Endothelial cell of umbilical vein (primary cell): Measurements from ENCODE around the gene ANKRD63. TPM values are rescaled to one million over a fixed set of nuclear protein-coding genes. Genes with fewer than 3 reads are reported as not detected.

ENCODE experiments used
- BruUV-seq: library from RNA; stranded (reverse); fragments of 400-500 nt; replicated peaks from 2 replicates; lab custom pipeline; 2021; lab: Mats Ljungman, UMichigan
- CTCF ChIA-PET: fragments of 300-600, 350-600 bp; sonication (Branson Sonifier 250); formaldehyde crosslinking; loops from one replicate; lab custom pipeline; 2021; ENCODE audit warnings: antibody characterized with exemption, inconsistent platforms; lab: Charles Lee
- POLR2A ChIA-PET: fragments of 300-600, 350-600 bp; sonication (Branson Sonifier 250); formaldehyde crosslinking; loops from one replicate; lab custom pipeline; 2021; ENCODE audit warnings: antibody characterized with exemption, inconsistent platforms; lab: Charles Lee
- DNase-seq: peaks from one replicate; pipeline ENCODE4 v3.0.0-alpha.2; 2011; ENCODE audit warnings: low read depth, low spot score
- FAIRE-seq: peaks from 2 replicates; lab custom pipeline; 2011; peaks lifted over from hg19 to GRCh38; lab: Jason Lieb, UNC
- H2AFZ ChIP-seq: 2 replicates; pipeline ENCODE4 v1.6.0; 2012; ENCODE audit warnings: low read depth, low read length, control low read depth, inconsistent platforms
- H3K27ac ChIP-seq: 2 replicates; pipeline ENCODE4 v1.5.1; 2011; ENCODE audit warnings: low read depth, mild to moderate bottlenecking, control low read depth, low read length, moderate library complexity; ENCODE audit not compliant: insufficient read depth
- H3K27me3 ChIP-seq, 2 experiments: 2 replicates each; pipeline versions ENCODE4 v1.6.0 to v1.6.1; 2011; ENCODE audit warnings: low read length in 2 of 2, mixed read lengths in 1 of 2; ENCODE audit not compliant: control insufficient read depth in 2 of 2, insufficient read depth in 2 of 2
- H3K36me3 ChIP-seq, 2 experiments: 2 replicates in 1 of 2; 3 replicates in 1 of 2; pipeline ENCODE4 v1.5.1; 2011; ENCODE audit warnings: low read length in 2 of 2, mild to moderate bottlenecking in 1 of 2, moderate library complexity in 1 of 2; ENCODE audit not compliant: control insufficient read depth in 2 of 2, insufficient read depth in 2 of 2; ENCODE audit errors: extremely low read depth in 1 of 2
- H3K4me1 ChIP-seq: 3 replicates; pipeline ENCODE4 v1.5.1; 2011; ENCODE audit warnings: mild to moderate bottlenecking, low read length; ENCODE audit not compliant: control insufficient read depth, insufficient read depth; ENCODE audit errors: extremely low read depth
- H3K4me2 ChIP-seq: 2 replicates; pipeline ENCODE4 v1.6.1; 2011; ENCODE audit warnings: low read length, control low read depth, mixed read lengths; ENCODE audit not compliant: insufficient read depth
- H3K4me3 ChIP-seq, 3 experiments: fragments of 200-600 bp in 1 of 3; sonication (generic), shearing (Covaris generic) in 1 of 3; replicated peaks in 1 of 3; 2 replicates each; pipeline ENCODE4 v1.5.1; 2011 to 2016; ENCODE audit warnings: control low read depth in 3 of 3, low read length in 3 of 3, mild to moderate bottlenecking in 2 of 3, inconsistent platforms in 1 of 3, low read depth in 1 of 3, moderate library complexity in 1 of 3; ENCODE audit not compliant: insufficient read depth in 1 of 3
- H3K79me2 ChIP-seq: 2 replicates; pipeline ENCODE4 v1.6.0; 2012; ENCODE audit warnings: low read length, inconsistent platforms; ENCODE audit not compliant: control insufficient read depth, insufficient read depth
- H3K9ac ChIP-seq: replicated peaks from 2 replicates; pipeline ENCODE3; 2011; ENCODE audit warnings: low read length, control low read depth; ENCODE audit not compliant: insufficient read depth; ENCODE audit errors: extremely low read depth
- H3K9me1 ChIP-seq: replicated peaks from 3 replicates; pipeline ENCODE4 v1.6.0; 2011; ENCODE audit warnings: mild to moderate bottlenecking, low read length; ENCODE audit not compliant: control insufficient read depth, insufficient read depth; ENCODE audit errors: extremely low read depth
- H3K9me3 ChIP-seq: replicated peaks from 2 replicates; pipeline ENCODE4 v1.5.1; 2012; ENCODE audit warnings: low read length, inconsistent platforms; ENCODE audit not compliant: control insufficient read depth, insufficient read depth
- H4K20me1 ChIP-seq: replicated peaks from 2 replicates; pipeline ENCODE3; 2011; ENCODE audit warnings: mild to moderate bottlenecking, low read length; ENCODE audit not compliant: control insufficient read depth, insufficient read depth; ENCODE audit errors: extremely low read depth
- CTCF ChIP-seq, 2 donors: IDR thresholded peaks; 1 replicate in 1 of 2; 2 replicates in 1 of 2; pipeline ENCODE4 v1.5.1; 2011; ENCODE audit warnings: low read length in 2 of 2, mild to moderate bottlenecking in 2 of 2, moderate library complexity in 2 of 2, control low read depth in 1 of 2, inconsistent platforms in 1 of 2, low read depth in 1 of 2; ENCODE audit not compliant: insufficient read depth in 1 of 2; ENCODE audit errors: extremely low read depth in 1 of 2
- EZH2 ChIP-seq: IDR thresholded peaks from 2 replicates; pipeline ENCODE4 v1.6.1; 2012; ENCODE audit warnings: borderline replicate concordance, low read depth, mild to moderate bottlenecking, moderate library complexity, low read length, inconsistent platforms; ENCODE audit not compliant: severe bottlenecking
- FOS ChIP-seq: IDR thresholded peaks from 2 replicates; pipeline ENCODE4 v1.6.1; 2011; ENCODE audit warnings: mild to moderate bottlenecking, low read length, moderate library complexity, borderline replicate concordance; ENCODE audit not compliant: insufficient read depth
- GATA2 ChIP-seq: IDR thresholded peaks from 2 replicates; pipeline ENCODE4 v1.7.0; 2011; ENCODE audit warnings: low read depth, mild to moderate bottlenecking, moderate library complexity, mixed read lengths, low read length; ENCODE audit not compliant: insufficient read length, insufficient read depth
- JUN ChIP-seq: IDR thresholded peaks from 2 replicates; pipeline ENCODE4 v1.6.1; 2011; ENCODE audit warnings: borderline replicate concordance, low read depth; ENCODE audit not compliant: insufficient read length, insufficient read depth
- MAX ChIP-seq: IDR thresholded peaks from 2 replicates; pipeline ENCODE4 v1.6.1; 2011; ENCODE audit not compliant: insufficient read depth, insufficient read length
- MYC ChIP-seq: IDR thresholded peaks from one replicate; pipeline ENCODE4 v1.6.1; 2011; ENCODE audit warnings: mild to moderate bottlenecking, low read depth, low read length
- POLR2A ChIP-seq: IDR thresholded peaks from 2 replicates; pipeline ENCODE4 v1.6.1; 2012; ENCODE audit warnings: low read depth, mild to moderate bottlenecking, control low read depth, low read length
- POLR2AphosphoS5 ChIP-seq: IDR thresholded peaks from 2 replicates; pipeline ENCODE4 v1.6.1; 2012; ENCODE audit warnings: low read depth, mild to moderate bottlenecking, control low read depth, low read length, moderate library complexity; ENCODE audit not compliant: insufficient read depth
- dilution Hi-C: fragments of 300-500 bp; cut with MboI; formaldehyde crosslinking; loops from one replicate; pipeline ENCODE4 v1.15.0; 2019; ENCODE audit warnings: low sequenced_read_pairs; ENCODE audit not compliant: extremely low pct_ligation_motif_present
- intact Hi-C: fragments of 100-400 bp; cut with micrococcal nuclease; formaldehyde crosslinking; loops from one replicate; pipeline ENCODE4 v1.10.0; 2022
- polyA plus RNA-seq, 4 experiments: library from polyadenylated mRNA; depleted of rRNA in 3 of 4; stranded (reverse) in 3 of 4; unstranded in 1 of 4; fragments of >200 nt; gene quantifications; 2 replicates each; pipeline versions ENCODE4 v1.2.1 to v1.2.3, GENCODE V29; 2011 to 2012; ENCODE audit warnings: missing spikeins in 1 of 4
- total RNA-seq: library from RNA; stranded (reverse); gene quantifications from 2 replicates; pipeline ENCODE4 v1.2.3, GENCODE V29; 2021

The ANKRD63 gene
- total and polyA plus RNA-seq, 2 donors (not counting 3 experiments of a cell fraction or from before 2014, with no cell fraction given): not detected

GRCh38 chr15:40263024-40263754 is 19.7 kb downstream of the ANKRD63 start:
- Histone ChIP-seq H3K4me1 (peaks cover 9% of the 10 kb centered on the region), H4K20me1 (no peaks in the 10 kb centered on the region), H3K27me3 (peaks cover 3 to 7% of the 10 kb centered on the region in 2 experiments), H3K36me3 (no peaks in the 10 kb centered on the region), H3K9ac (no peak overlapping the region), H3K27ac (no peak overlapping the region), H3K9me3 (no peaks in the 10 kb centered on the region), H3K4me3 (no peak overlapping the region), H3K79me2 (no peaks in the 10 kb centered on the region), H2AFZ (no peak overlapping the region), H3K4me2 (no peak overlapping the region), H3K9me1 (no peaks in the 10 kb centered on the region)
- intact Hi-C loops: no loop called here
- ChIA-PET POLR2A (no interaction called here), CTCF (interaction anchor here (1.0 to 20.1 kb wide), 7 partner anchors 9 to 75 kb away, joined by 3 to 879 read pairs (median 3); partner anchors contain the start of gene ANKRD63)
- no peak for FAIRE-seq
- TF ChIP-seq POLR2A: no peak
- no peak for TF ChIP-seq GATA2
- TF ChIP-seq JUN: no peak
- TF ChIP-seq EZH2: no peak
- no peak for TF ChIP-seq FOS
- TF ChIP-seq POLR2AphosphoS5: no peak
- no peak for TF ChIP-seq CTCF (IDR thresholded peaks at IDR 0.05; ENCODE audit: extremely low read depth in 1 of 2, insufficient read depth in 1 of 2, low read depth in 1 of 2, low read length in 2 of 2)
- no peak for TF ChIP-seq MYC
- no peak for TF ChIP-seq MAX
- DNase-seq: no peak
- dilution Hi-C loops: no loop called here
- BruUV-seq: no TSS peak
